ENCODE data around the gene NREP.

DNA sequence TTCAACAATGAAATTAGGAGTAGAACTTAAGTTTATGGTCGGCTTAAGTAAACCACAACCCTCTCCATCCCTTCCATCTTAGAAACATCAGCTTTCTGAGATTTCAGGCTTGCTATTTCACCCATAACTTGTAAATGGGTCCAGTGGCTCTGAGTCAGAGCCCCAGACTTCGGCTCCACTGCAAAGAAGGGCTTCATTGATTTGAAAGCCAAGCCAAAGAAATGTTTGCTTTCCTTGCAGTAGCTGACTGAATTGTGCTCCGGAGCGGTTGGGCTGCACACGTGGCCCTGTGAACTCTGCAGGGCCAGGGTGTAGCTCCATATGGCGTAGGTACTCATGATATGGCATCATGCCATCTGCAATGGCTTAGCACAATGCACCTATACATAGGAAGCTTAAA, 57.0 kb downstream of the NREP start:
- TF ChIP-seq REST (IDR thresholded peaks at IDR 0.05; ENCODE audit: insufficient read depth in 1 of 2, low read depth in 2 of 2, low read length in 2 of 2) (no peak), TAF1 (IDR thresholded peaks at IDR 0.05; ENCODE audit: borderline replicate concordance, insufficient read depth, low read length) (no peak)

Measured in PFSK-1 (cell line).